OCI-LY7 (cell line): ENCODE data around the gene STXBP6. TPM values are rescaled to one million over a fixed set of nuclear protein-coding genes. Genes with fewer than 3 reads are reported as not detected.

Experiments used
- BruUV-seq: library from RNA; stranded (reverse); fragments of 400-500 nt; replicated peaks from 2 replicates; lab custom pipeline; 2021; lab: Mats Ljungman, UMichigan
- CTCF ChIA-PET: fragments of 300-600 bp; sonication (Branson Sonifier 250); formaldehyde crosslinking; loops from one replicate; lab custom pipeline; 2022; ENCODE audit warnings: antibody characterized with exemption; ENCODE audit not compliant: unreplicated experiment; lab: Charles Lee
- POLR2A ChIA-PET: fragments of 300-600 bp; sonication (Branson Sonifier 250); formaldehyde crosslinking; loops from one replicate; lab custom pipeline; 2022; ENCODE audit warnings: antibody characterized with exemption; lab: Charles Lee
- DNase-seq: peaks from one replicate; pipeline ENCODE4 v3.0.0-alpha.2; 2015; ENCODE audit warnings: low spot score
- H2AFZ ChIP-seq: fragments of 200-600 bp; sonication (generic), shearing (Covaris generic); 2 replicates; pipeline ENCODE4 v1.6.1; 2014; ENCODE audit warnings: mild to moderate bottlenecking, antibody characterized with exemption, low read length, moderate library complexity
- H3K27ac ChIP-seq: fragments of 200-600 bp; sonication (generic); 2 replicates; pipeline ENCODE4 v1.5.1; 2014; ENCODE audit warnings: mixed run types, low read depth, mild to moderate bottlenecking, moderate library complexity, low read length, inconsistent platforms; ENCODE audit not compliant: poor library complexity, severe bottlenecking
- H3K36me3 ChIP-seq: fragments of 200-600 bp; sonication (generic); 2 replicates; pipeline ENCODE4 v1.6.1; 2014; ENCODE audit warnings: mild to moderate bottlenecking, antibody characterized with exemption, low read length, moderate library complexity, mixed read lengths; ENCODE audit not compliant: insufficient read depth
- H3K4me1 ChIP-seq: fragments of 200-600 bp; sonication (generic); 2 replicates; pipeline ENCODE4 v1.5.1; 2014; ENCODE audit warnings: mild to moderate bottlenecking, low read length; ENCODE audit not compliant: insufficient read depth, poor library complexity, severe bottlenecking
- H3K4me2 ChIP-seq: fragments of 200-600 bp; sonication (generic); 2 replicates; pipeline ENCODE4 v1.6.1; 2014; ENCODE audit warnings: mild to moderate bottlenecking, low read length
- H3K4me3 ChIP-seq: fragments of 200-600 bp; sonication (generic); 2 replicates; pipeline ENCODE4 v1.5.1; 2014; ENCODE audit warnings: mild to moderate bottlenecking, low read depth, low read length; ENCODE audit not compliant: poor library complexity, severe bottlenecking
- H3K79me2 ChIP-seq: fragments of 200-600 bp; sonication (generic); 2 replicates; pipeline ENCODE4 v1.6.1; 2016; ENCODE audit warnings: low read depth, mild to moderate bottlenecking, low read length, moderate library complexity, mixed read lengths; ENCODE audit not compliant: insufficient read depth
- H3K9me2 ChIP-seq: fragments of 200-600 bp; sonication (generic); 2 replicates; pipeline ENCODE4 v1.6.1; 2016; ENCODE audit warnings: mild to moderate bottlenecking, low read length, mixed read lengths; ENCODE audit not compliant: insufficient read depth
- H3K9me3 ChIP-seq: fragments of 200-600 bp; sonication (generic); 2 replicates; pipeline ENCODE4 v1.6.1; 2014; ENCODE audit warnings: mild to moderate bottlenecking, mixed run types, low read length, mixed read lengths
- H4K20me1 ChIP-seq: fragments of 200-600 bp; sonication (generic); 2 replicates; pipeline ENCODE4 v1.6.1; 2014; ENCODE audit warnings: mild to moderate bottlenecking, antibody characterized with exemption, low read length, moderate library complexity, mixed read lengths; ENCODE audit not compliant: insufficient read depth
- EZH2phosphoT487 ChIP-seq: fragments of 200-600 bp; sonication (generic); IDR thresholded peaks from 2 replicates; pipeline ENCODE4 v1.6.1; 2018; ENCODE audit warnings: low read depth, borderline replicate concordance, mild to moderate bottlenecking, mixed run types, antibody characterized with exemption, low read length, moderate library complexity, mixed read lengths
- intact Hi-C: fragments of 100-400 bp; cut with micrococcal nuclease; formaldehyde crosslinking; loops from one replicate; pipeline ENCODE4 v1.10.0; 2022; ENCODE audit not compliant: unreplicated experiment
- total RNA-seq, 2 experiments: library from RNA; depleted of rRNA in 1 of 2; stranded (reverse); fragments of >200 nt in 1 of 2; shearing (Covaris generic) in 1 of 2; gene quantifications; 2 replicates each; pipeline ENCODE4 v1.2.3, GENCODE V29; 2014 to 2022
- TF ChIP-seq, protein P1 (sequence below): fragments of 200-600 bp; sonication (generic); conservative IDR thresholded peaks from 2 replicates; pipeline ENCODE4 v1.5.1; 2014; ENCODE audit warnings: mild to moderate bottlenecking, antibody characterized with exemption, low read length, moderate library complexity, mixed read lengths

STXBP6 gene
- total RNA-seq, 2 experiments from 2014 or later: 0.48 TPM; not detected in 1

GRCh38 chr14:24789378-24789884 is 260.5 kb downstream of the STXBP6 start:
- H3K79me2 ChIP-seq: no peaks in the 10 kb centered on the region
- ChIA-PET CTCF (no interaction called here), POLR2A (interaction anchor here (1.0 kb wide), 1 partner anchor 9 kb away, joined by 3 read pairs; no protein-coding TSS in a partner anchor)
- no peaks in the 10 kb centered on the region for H3K9me3 ChIP-seq
- BruUV-seq: no TSS peak
- no peak overlapping the region for H2AFZ ChIP-seq
- no peaks in the 10 kb centered on the region for H4K20me1 ChIP-seq
- TF ChIP-seq, protein P1, sequence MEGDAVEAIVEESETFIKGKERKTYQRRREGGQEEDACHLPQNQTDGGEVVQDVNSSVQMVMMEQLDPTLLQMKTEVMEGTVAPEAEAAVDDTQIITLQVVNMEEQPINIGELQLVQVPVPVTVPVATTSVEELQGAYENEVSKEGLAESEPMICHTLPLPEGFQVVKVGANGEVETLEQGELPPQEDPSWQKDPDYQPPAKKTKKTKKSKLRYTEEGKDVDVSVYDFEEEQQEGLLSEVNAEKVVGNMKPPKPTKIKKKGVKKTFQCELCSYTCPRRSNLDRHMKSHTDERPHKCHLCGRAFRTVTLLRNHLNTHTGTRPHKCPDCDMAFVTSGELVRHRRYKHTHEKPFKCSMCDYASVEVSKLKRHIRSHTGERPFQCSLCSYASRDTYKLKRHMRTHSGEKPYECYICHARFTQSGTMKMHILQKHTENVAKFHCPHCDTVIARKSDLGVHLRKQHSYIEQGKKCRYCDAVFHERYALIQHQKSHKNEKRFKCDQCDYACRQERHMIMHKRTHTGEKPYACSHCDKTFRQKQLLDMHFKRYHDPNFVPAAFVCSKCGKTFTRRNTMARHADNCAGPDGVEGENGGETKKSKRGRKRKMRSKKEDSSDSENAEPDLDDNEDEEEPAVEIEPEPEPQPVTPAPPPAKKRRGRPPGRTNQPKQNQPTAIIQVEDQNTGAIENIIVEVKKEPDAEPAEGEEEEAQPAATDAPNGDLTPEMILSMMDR: no peak
- TF ChIP-seq EZH2phosphoT487: no peak
- H3K9me2 ChIP-seq: no peaks in the 10 kb centered on the region
- H3K4me2 ChIP-seq: no peak overlapping the region
- no peaks in the 10 kb centered on the region for H3K36me3 ChIP-seq
- H3K27ac ChIP-seq: no peak overlapping the region
- no peak overlapping the region for H3K4me3 ChIP-seq
- H3K4me1 ChIP-seq: no peaks in the 10 kb centered on the region
- no peak for DNase-seq
- intact Hi-C loops: no loop called here

DNA sequence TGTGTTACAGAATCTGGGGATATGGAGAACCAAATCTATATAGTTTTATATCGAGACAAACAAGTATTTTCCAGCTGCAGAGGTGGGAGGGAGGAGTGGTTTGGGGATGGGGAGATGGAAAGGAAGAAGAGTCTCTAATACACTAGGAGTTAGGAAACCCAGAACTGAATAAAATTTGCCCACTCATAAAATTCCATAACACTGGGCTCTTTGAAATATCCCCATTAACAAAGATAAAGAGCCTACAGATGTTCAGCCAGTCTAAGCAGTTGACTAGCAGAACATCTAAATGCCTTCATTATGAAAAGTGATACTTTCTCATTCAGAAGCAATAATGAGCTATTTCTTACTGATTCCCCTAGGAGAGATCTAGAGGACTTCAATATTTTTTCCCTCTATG is 264.2 kb downstream of the STXBP6 start:
- H3K9me2 ChIP-seq: no peaks in the 10 kb centered on the region
- no TSS peak for BruUV-seq
- intact Hi-C loops: no loop called here
- ChIA-PET CTCF (no interaction called here), POLR2A (interaction anchor here (0.6 kb wide), 1 partner anchor 76 kb away, joined by 3 read pairs; no protein-coding TSS in a partner anchor)
- H3K9me3 ChIP-seq: no peaks in the 10 kb centered on the region
- H3K4me2 ChIP-seq: no peak overlapping the region
- H3K4me1 ChIP-seq: no peaks in the 10 kb centered on the region
- TF ChIP-seq EZH2phosphoT487: no peak
- TF ChIP-seq, protein P1: no peak
- no peak overlapping the region for H3K27ac ChIP-seq
- H2AFZ ChIP-seq: no peak overlapping the region
- H3K4me3 ChIP-seq: no peak overlapping the region
- no peaks in the 10 kb centered on the region for H3K79me2 ChIP-seq
- H4K20me1 ChIP-seq: no peaks in the 10 kb centered on the region
- no peak for DNase-seq
- no peaks in the 10 kb centered on the region for H3K36me3 ChIP-seq

- Histone ChIP-seq H3K9me2 (no peaks in the 10 kb centered on the region), H3K27ac (no peak overlapping the region), H3K79me2 (no peaks in the 10 kb centered on the region), H3K4me2 (no peak overlapping the region), H3K4me3 (no peak overlapping the region), H3K9me3 (no peaks in the 10 kb centered on the region), H2AFZ (no peak overlapping the region), H3K36me3 (no peaks in the 10 kb centered on the region), H4K20me1 (no peaks in the 10 kb centered on the region), H3K4me1 (no peaks in the 10 kb centered on the region)
- POLR2A ChIA-PET: no interaction called here
- TF ChIP-seq EZH2phosphoT487: no peak
- TF ChIP-seq, protein P1: no peak
- CTCF ChIA-PET: no interaction called here
- DNase-seq: no peak
- BruUV-seq: no TSS peak
- intact Hi-C loops: no loop called here
Observed at GRCh38 chr14:24784981-24785380, 265.0 kb downstream of the STXBP6 start.
